Mesothelial cell of epicardium (in vitro differentiated cells): ENCODE results near the gene HS6ST3. TPM values are rescaled to one million over a fixed set of nuclear protein-coding genes. Genes with fewer than 3 reads are reported as not detected.

ENCODE experiments used
- DNase-seq, 2 experiments: peaks; one replicate each; pipeline ENCODE4 v3.0.0; 2021; ENCODE audit warnings: low spot score in 2 of 2; ENCODE audit not compliant: unreplicated experiment in 2 of 2
- H3K27ac Mint-ChIP-seq: 2 replicates; pipeline ENCODE4 v1.8.0; 2021; ENCODE audit warnings: mixed read lengths
- H3K27me3 Mint-ChIP-seq: 2 replicates; pipeline ENCODE4 v1.8.0; 2021; ENCODE audit warnings: low read depth, mixed read lengths
- H3K36me3 Mint-ChIP-seq: 2 replicates; pipeline ENCODE4 v1.8.0; 2021; ENCODE audit warnings: mixed read lengths
- H3K4me1 Mint-ChIP-seq: 2 replicates; pipeline ENCODE4 v1.8.0; 2021; ENCODE audit warnings: mixed read lengths
- H3K4me3 Mint-ChIP-seq: 2 replicates; pipeline ENCODE4 v1.8.0; 2021; ENCODE audit warnings: mild to moderate bottlenecking, moderate library complexity, mixed read lengths
- H3K9me3 Mint-ChIP-seq: 2 replicates; pipeline ENCODE4 v1.8.0; 2021; ENCODE audit warnings: mixed read lengths
- total RNA-seq: library from RNA; stranded (reverse); gene quantifications from 3 replicates; pipeline ENCODE4 v1.2.1, GENCODE V29; 2021
- TF ChIP-seq, protein P1 (sequence below): fragments of 200-600 bp; sonication (generic); IDR thresholded peaks from one replicate; pipeline ENCODE4 v1.5.0; 2021; ENCODE audit warnings: antibody characterized with exemption; ENCODE audit not compliant: unreplicated experiment

HS6ST3 gene
- total RNA-seq, 1 donor from 2014 or later: 0.60 TPM

DNA sequence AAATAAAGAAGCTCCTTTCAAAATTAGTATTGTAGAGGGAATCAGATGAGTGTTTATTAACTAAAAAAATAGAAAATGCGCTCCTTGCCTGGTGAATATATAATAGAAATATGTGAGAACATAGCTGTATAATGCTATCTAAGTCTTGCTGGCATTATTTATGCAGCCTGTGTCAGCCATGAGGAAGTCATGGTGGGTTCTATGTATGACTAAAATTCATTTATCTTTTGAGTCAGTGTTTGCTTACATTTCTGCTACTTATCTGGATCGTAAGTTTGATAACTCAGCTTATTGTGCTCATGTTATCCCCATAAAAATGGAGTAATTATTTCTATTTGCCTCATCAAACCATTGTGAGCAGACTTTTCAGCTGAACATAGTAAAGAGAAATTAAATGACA is 455.1 kb downstream of the HS6ST3 start:
- TF ChIP-seq, protein P1, sequence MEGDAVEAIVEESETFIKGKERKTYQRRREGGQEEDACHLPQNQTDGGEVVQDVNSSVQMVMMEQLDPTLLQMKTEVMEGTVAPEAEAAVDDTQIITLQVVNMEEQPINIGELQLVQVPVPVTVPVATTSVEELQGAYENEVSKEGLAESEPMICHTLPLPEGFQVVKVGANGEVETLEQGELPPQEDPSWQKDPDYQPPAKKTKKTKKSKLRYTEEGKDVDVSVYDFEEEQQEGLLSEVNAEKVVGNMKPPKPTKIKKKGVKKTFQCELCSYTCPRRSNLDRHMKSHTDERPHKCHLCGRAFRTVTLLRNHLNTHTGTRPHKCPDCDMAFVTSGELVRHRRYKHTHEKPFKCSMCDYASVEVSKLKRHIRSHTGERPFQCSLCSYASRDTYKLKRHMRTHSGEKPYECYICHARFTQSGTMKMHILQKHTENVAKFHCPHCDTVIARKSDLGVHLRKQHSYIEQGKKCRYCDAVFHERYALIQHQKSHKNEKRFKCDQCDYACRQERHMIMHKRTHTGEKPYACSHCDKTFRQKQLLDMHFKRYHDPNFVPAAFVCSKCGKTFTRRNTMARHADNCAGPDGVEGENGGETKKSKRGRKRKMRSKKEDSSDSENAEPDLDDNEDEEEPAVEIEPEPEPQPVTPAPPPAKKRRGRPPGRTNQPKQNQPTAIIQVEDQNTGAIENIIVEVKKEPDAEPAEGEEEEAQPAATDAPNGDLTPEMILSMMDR: no peak
- Mint-ChIP-seq H3K27ac (no peak overlapping the region), H3K4me1 (peaks cover 6% of the 10 kb centered on the region)

DNA sequence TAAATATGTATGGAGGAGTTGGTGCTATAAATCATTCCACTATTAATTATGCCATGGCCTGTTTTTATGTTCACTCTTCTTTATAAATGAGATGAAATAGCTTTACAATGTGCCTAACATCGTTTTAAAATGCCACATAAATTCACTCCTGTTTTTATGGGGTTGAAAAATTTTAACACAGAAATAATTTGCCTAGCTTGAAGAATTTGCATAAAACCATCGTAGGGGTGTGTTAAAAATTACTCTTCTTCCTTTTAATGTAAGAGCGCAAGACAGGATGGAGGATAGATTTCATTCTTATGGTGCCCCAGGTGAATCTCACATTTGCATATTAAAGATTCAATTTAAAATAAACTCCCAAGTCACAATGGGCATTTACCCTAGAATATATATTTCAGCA is 456.6 kb downstream of the HS6ST3 start:
- no peak overlapping the region for H3K4me3 Mint-ChIP-seq
- no peak overlapping the region for H3K27ac Mint-ChIP-seq
- DNase-seq: no peak
- H3K27me3 Mint-ChIP-seq: peaks cover 6% of the 10 kb centered on the region
- H3K4me1 Mint-ChIP-seq: no peaks in the 10 kb centered on the region
- no peaks in the 10 kb centered on the region for H3K36me3 Mint-ChIP-seq
- no peaks in the 10 kb centered on the region for H3K9me3 Mint-ChIP-seq
- TF ChIP-seq, protein P1: no peak

More for the DNA sequence above, 455.1 kb downstream of the HS6ST3 start:
- DNase-seq: no peak
- H3K36me3 Mint-ChIP-seq: no peaks in the 10 kb centered on the region
- no peaks in the 10 kb centered on the region for H3K9me3 Mint-ChIP-seq
- H3K4me3 Mint-ChIP-seq: no peak overlapping the region
- peaks cover 6% of the 10 kb centered on the region for H3K27me3 Mint-ChIP-seq

DNA sequence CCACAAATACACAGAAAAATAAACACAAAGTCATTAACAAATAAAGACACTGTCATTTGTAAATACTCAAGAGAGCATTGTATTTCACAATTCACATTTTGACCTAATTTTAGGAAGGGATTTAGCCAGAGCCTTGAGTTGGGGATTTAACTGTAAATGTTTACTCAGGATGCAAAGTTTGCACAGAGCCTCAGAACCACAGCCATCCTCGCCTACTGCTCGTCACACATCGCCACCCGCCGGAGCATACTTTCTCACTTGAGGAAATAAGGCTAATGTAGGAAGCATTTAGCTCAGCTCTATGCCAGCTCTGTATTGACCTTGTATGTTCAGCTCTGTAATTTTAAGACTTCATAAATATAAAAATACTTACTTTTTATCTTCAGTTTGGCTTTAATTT is 461.6 kb downstream of the HS6ST3 start:
- Mint-ChIP-seq H3K4me3 (no peak overlapping the region), H3K27ac (no peak overlapping the region), H3K27me3 (peaks cover 16% of the 10 kb centered on the region), H3K36me3 (no peaks in the 10 kb centered on the region), H3K4me1 (no peaks in the 10 kb centered on the region), H3K9me3 (no peaks in the 10 kb centered on the region)
- DNase-seq: no peak
- TF ChIP-seq, protein P1: no peak

DNA sequence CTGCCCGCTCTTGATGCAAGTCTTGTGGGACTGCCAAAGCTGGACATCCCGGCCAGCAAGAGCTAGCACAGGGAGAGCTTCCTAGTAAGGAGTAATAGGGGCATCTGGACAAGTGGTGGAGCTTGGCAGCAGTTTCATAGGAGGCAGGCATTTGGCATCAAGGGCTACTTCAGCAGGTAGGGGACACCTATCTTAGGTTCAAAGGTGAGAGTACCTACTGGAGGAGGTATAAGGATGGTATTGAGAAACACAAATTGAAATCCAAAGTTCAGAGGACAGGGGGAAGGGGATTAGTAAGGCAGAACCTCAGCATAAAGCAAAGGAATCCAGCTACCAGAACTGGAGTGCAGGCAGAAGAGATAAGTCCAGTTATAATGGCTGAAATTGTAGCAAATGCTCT is 462.7 kb downstream of the HS6ST3 start:
- H3K27ac Mint-ChIP-seq: no peak overlapping the region
- TF ChIP-seq, protein P1: no peak
- H3K36me3 Mint-ChIP-seq: no peaks in the 10 kb centered on the region
- H3K4me3 Mint-ChIP-seq: no peak overlapping the region
- H3K27me3 Mint-ChIP-seq: peaks cover 16% of the 10 kb centered on the region
- no peak for DNase-seq
- H3K9me3 Mint-ChIP-seq: no peaks in the 10 kb centered on the region
- no peaks in the 10 kb centered on the region for H3K4me1 Mint-ChIP-seq

DNA sequence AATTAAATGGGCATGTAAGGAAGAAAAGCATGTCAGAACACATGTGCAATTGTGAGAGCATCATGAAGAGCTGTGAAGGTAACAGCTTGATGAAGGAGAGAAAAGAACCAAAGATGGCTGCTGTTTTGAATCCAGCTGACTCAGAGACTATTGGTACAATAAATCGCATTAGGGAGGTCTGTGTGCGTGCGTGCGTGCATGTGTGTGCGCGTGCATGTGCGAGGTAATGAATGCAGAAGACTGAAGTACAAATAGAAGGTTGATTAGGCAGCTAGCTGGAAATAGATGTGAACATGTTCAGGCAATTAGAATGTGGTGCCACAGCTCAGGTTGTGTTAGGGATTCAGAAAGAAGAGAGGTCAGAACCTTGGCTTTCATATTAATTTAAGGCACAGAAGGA is 463.9 kb downstream of the HS6ST3 start:
- no peak overlapping the region for H3K4me3 Mint-ChIP-seq
- peaks cover 20% of the 10 kb centered on the region for H3K27me3 Mint-ChIP-seq
- no peaks in the 10 kb centered on the region for H3K36me3 Mint-ChIP-seq
- TF ChIP-seq, protein P1: no peak
- no peak for DNase-seq
- H3K4me1 Mint-ChIP-seq: no peaks in the 10 kb centered on the region
- no peak overlapping the region for H3K27ac Mint-ChIP-seq
- no peaks in the 10 kb centered on the region for H3K9me3 Mint-ChIP-seq

DNA sequence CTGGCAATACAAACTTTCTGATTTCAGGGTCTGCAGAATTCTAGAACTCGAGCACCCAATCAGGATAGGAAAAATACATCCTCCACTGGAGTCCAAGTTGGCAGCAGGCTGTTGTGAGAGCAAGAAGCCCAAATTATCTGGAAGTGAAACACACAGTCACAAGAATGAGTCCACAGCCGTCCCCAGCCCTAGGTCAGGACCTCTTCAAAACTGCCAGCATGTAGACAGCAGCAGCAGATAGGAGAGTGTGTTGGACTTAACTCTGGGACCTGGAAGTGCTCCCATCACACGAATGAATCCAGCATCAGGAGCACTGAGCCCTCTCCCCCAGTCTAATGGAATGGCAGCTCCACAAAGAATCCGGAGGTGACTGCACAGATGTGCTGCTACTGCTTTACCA is 483.7 kb downstream of the HS6ST3 start:
- Mint-ChIP-seq H3K27me3 (peaks cover 8% of the 10 kb centered on the region), H3K36me3 (no peaks in the 10 kb centered on the region), H3K4me1 (no peaks in the 10 kb centered on the region), H3K27ac (no peak overlapping the region), H3K4me3 (no peak overlapping the region), H3K9me3 (peaks cover 4% of the 10 kb centered on the region)
- no peak for DNase-seq
- TF ChIP-seq, protein P1: no peak
